ENCODE data around the gene PIH1D1.

- TF ChIP-seq CTCF (conservative IDR thresholded peaks at IDR 0.05; ENCODE audit: low read depth in 2 of 2): no peak
- TF ChIP-seq EZH2 (IDR thresholded peaks at IDR 0.05; ENCODE audit: low read depth, unreplicated experiment): no peak
- no peak for TF ChIP-seq NANOG (IDR thresholded peaks at IDR 0.05; ENCODE audit: borderline replicate concordance)
- peak; percentile 5; the same call in 1 of the 2 replicates for TF ChIP-seq POLR2AphosphoS5 (IDR thresholded peaks at IDR 0.05; ENCODE audit: low read depth)
- no peak for TF ChIP-seq REST (IDR thresholded peaks at IDR 0.05; ENCODE audit: unreplicated experiment)
- TF ChIP-seq STAT1 (IDR thresholded peaks at IDR 0.05; ENCODE audit: unreplicated experiment): no peak
Measured at GRCh38 chr19:49497789-49498103, 46.1 kb upstream of the PIH1D1 start.

Data from GM23338 (cell line).